H9 (cell line): ENCODE data around the gene TRAF2. TPM values are rescaled to one million over a fixed set of nuclear protein-coding genes. Genes with fewer than 3 reads are reported as not detected.
A peak's percentile ranks its signal among the peaks of the same experiment; 100 is the strongest.

Experiments used
- DNase-seq: peaks from one replicate; pipeline ENCODE4 v3.0.0-alpha.2; 2017
- H2AFZ ChIP-seq: one replicate; pipeline ENCODE4 v1.6.1; 2013; ENCODE audit warnings: mild to moderate bottlenecking, low read length, control low read depth, moderate library complexity
- H2AK5ac ChIP-seq: 2 replicates; pipeline ENCODE4 v1.6.1; 2013; ENCODE audit warnings: low read length, control low read depth, mixed read lengths; ENCODE audit not compliant: insufficient read length
- H2BK120ac ChIP-seq: one replicate; pipeline ENCODE4 v1.6.1; 2013; ENCODE audit warnings: low read depth, mild to moderate bottlenecking, low read length, control low read depth, inconsistent platforms; ENCODE audit not compliant: poor library complexity, severe bottlenecking
- H2BK12ac ChIP-seq: 2 replicates; pipeline ENCODE4 v1.6.1; 2013; ENCODE audit warnings: low read length, control low read depth, mixed read lengths, low read depth; ENCODE audit not compliant: insufficient read length
- H2BK15ac ChIP-seq: 2 replicates; pipeline ENCODE4 v1.6.1; 2013; ENCODE audit warnings: low read depth, low read length, control low read depth
- H2BK20ac ChIP-seq: one replicate; pipeline ENCODE4 v1.6.1; 2013; ENCODE audit warnings: low read depth, mild to moderate bottlenecking, low read length, control low read depth, inconsistent platforms; ENCODE audit not compliant: poor library complexity, severe bottlenecking
- H2BK5ac ChIP-seq: 2 replicates; pipeline ENCODE4 v1.6.1; 2013; ENCODE audit warnings: low read length, control low read depth, mixed read lengths; ENCODE audit not compliant: insufficient read length
- H3K14ac ChIP-seq: 2 replicates; pipeline ENCODE4 v1.6.1; 2013; ENCODE audit warnings: low read length, control low read depth; ENCODE audit not compliant: insufficient read depth
- H3K18ac ChIP-seq: 2 replicates; pipeline ENCODE4 v1.6.1; 2013; ENCODE audit warnings: low read depth, mild to moderate bottlenecking, mixed read lengths, low read length, control low read depth; ENCODE audit not compliant: insufficient read length
- H3K23ac ChIP-seq: 2 replicates; pipeline ENCODE4 v1.6.1; 2013; ENCODE audit warnings: low read length, control low read depth, mixed read lengths, low read depth; ENCODE audit not compliant: insufficient read length
- H3K23me2 ChIP-seq: 2 replicates; pipeline ENCODE4 v1.6.1; 2013; ENCODE audit warnings: low read depth, mild to moderate bottlenecking, mixed read lengths, low read length, control low read depth; ENCODE audit not compliant: insufficient read length, poor library complexity, severe bottlenecking
- H3K27ac ChIP-seq: 2 replicates; pipeline ENCODE4 v1.5.1; 2013; ENCODE audit warnings: low read length, control low read depth, mixed read lengths, low read depth; ENCODE audit not compliant: insufficient read length
- H3K27me3 ChIP-seq: 2 replicates; pipeline ENCODE4 v1.6.1; 2013; ENCODE audit warnings: low read length, control low read depth, inconsistent platforms; ENCODE audit not compliant: insufficient read depth
- H3K4ac ChIP-seq: 2 replicates; pipeline ENCODE4 v1.6.1; 2013; ENCODE audit warnings: low read depth, mild to moderate bottlenecking, control low read depth, inconsistent platforms, low read length, moderate library complexity
- H3K4me1 ChIP-seq: 2 replicates; pipeline ENCODE4 v1.6.1; 2013; ENCODE audit warnings: low read length, control low read depth, inconsistent platforms; ENCODE audit not compliant: insufficient read depth
- H3K4me2 ChIP-seq: 2 replicates; pipeline ENCODE4 v1.6.1; 2013; ENCODE audit warnings: low read length, control low read depth, mixed read lengths; ENCODE audit not compliant: insufficient read length, insufficient read depth
- H3K56ac ChIP-seq: 2 replicates; pipeline ENCODE4 v1.6.1; 2013; ENCODE audit warnings: low read depth, mild to moderate bottlenecking, mixed read lengths, low read length, control low read depth; ENCODE audit not compliant: insufficient read length
- H3K79me1 ChIP-seq: 2 replicates; pipeline ENCODE4 v1.6.1; 2013; ENCODE audit warnings: low read depth, mild to moderate bottlenecking, moderate library complexity, low read length, control low read depth, inconsistent platforms; ENCODE audit not compliant: insufficient read depth, poor library complexity, severe bottlenecking
- H3K79me2 ChIP-seq: 2 replicates; pipeline ENCODE4 v1.6.1; 2013; ENCODE audit warnings: low read length, control low read depth, inconsistent platforms; ENCODE audit not compliant: insufficient read depth
- H3K9ac ChIP-seq: 2 replicates; pipeline ENCODE4 v1.6.1; 2013; ENCODE audit warnings: low read length, control low read depth, mixed read lengths; ENCODE audit not compliant: insufficient read length; ENCODE audit errors: extremely low read depth
- H3K9me3 ChIP-seq: one replicate; pipeline ENCODE4 v1.6.1; 2013; ENCODE audit warnings: low read depth, low read length, inconsistent platforms; ENCODE audit not compliant: control insufficient read depth
- H3T11ph ChIP-seq: one replicate; pipeline ENCODE4 v1.6.1; 2013; ENCODE audit warnings: mild to moderate bottlenecking, low read length, control low read depth, inconsistent platforms
- H4K20me1 ChIP-seq: one replicate; pipeline ENCODE4 v1.6.1; 2013; ENCODE audit not compliant: control insufficient read depth, insufficient read length, insufficient read depth
- H4K5ac ChIP-seq: 2 replicates; pipeline ENCODE4 v1.6.1; 2013; ENCODE audit warnings: low read depth, mild to moderate bottlenecking, mixed read lengths, low read length, control low read depth; ENCODE audit not compliant: insufficient read length
- H4K8ac ChIP-seq: replicated peaks from 2 replicates; pipeline ENCODE4 v1.6.1; 2013; ENCODE audit warnings: low read length, control low read depth, mixed read lengths, low read depth; ENCODE audit not compliant: insufficient read length
- H4K91ac ChIP-seq: 2 replicates; pipeline ENCODE4 v1.6.1; 2013; ENCODE audit warnings: low read depth, mild to moderate bottlenecking, moderate library complexity, mixed read lengths, low read length, control low read depth; ENCODE audit not compliant: insufficient read length
- H3K27ac Mint-ChIP-seq, 3 experiments: 2 replicates in 2 of 3; 3 replicates in 1 of 3; pipeline ENCODE4 v1.8.0; 2020 to 2021; ENCODE audit warnings: mixed read lengths in 3 of 3, mild to moderate bottlenecking in 1 of 3, moderate library complexity in 1 of 3
- H3K27me3 Mint-ChIP-seq: 2 replicates; pipeline ENCODE4 v1.8.0; 2021; ENCODE audit warnings: low read depth, mild to moderate bottlenecking, moderate library complexity, mixed read lengths
- H3K36me3 Mint-ChIP-seq, 3 experiments: 2 replicates in 2 of 3; 3 replicates in 1 of 3; pipeline ENCODE4 v1.8.0; 2020 to 2021; ENCODE audit warnings: low read depth in 3 of 3, mixed read lengths in 3 of 3; ENCODE audit not compliant: insufficient read depth in 1 of 3
- H3K4me1 Mint-ChIP-seq, 2 experiments: 2 replicates each; pipeline ENCODE4 v1.8.0; 2020; ENCODE audit warnings: mixed read lengths in 2 of 2
- H3K4me3 Mint-ChIP-seq, 2 experiments: 2 replicates in 1 of 2; 3 replicates in 1 of 2; pipeline ENCODE4 v1.8.0; 2020 to 2021; ENCODE audit warnings: mild to moderate bottlenecking in 2 of 2, mixed read lengths in 2 of 2, moderate library complexity in 1 of 2
- H3K9me3 Mint-ChIP-seq, 2 experiments: 2 replicates in 1 of 2; 3 replicates in 1 of 2; pipeline ENCODE4 v1.8.0; 2020; ENCODE audit warnings: mild to moderate bottlenecking in 2 of 2, mixed read lengths in 2 of 2, moderate library complexity in 1 of 2
- CTCF ChIP-seq: fragments of 200-600 bp; sonication (generic); conservative IDR thresholded peaks from 3 replicates; pipeline ENCODE4 v1.8.0; 2021; ENCODE audit warnings: antibody characterized with exemption, mild to moderate bottlenecking
- WGBS: extraction: QIAGEN DNeasy Blood & Tissue Kit; methylation state at CpG from one replicate; pipeline ENCODE4 v1.1.7; 2013; ENCODE audit warnings: missing lambda C conversion rate, low lambda C conversion rate, mixed read lengths; ENCODE audit not compliant: insufficient read length; ENCODE audit errors: extremely low coverage; 5-methylcytosine and 5-hydroxymethylcytosine counted together
- total RNA-seq: library from RNA; stranded (reverse); gene quantifications from 2 replicates; pipeline ENCODE4 v1.2.1, GENCODE V29; 2021

TRAF2 gene
- total RNA-seq, 1 experiment from 2014 or later, result 48.8 TPM

GRCh38 chr9:136847826-136848392, 38.4 kb upstream of the TRAF2 start:
- Histone ChIP-seq H2BK20ac (no peak overlapping the region), H3K9me3 (no peaks in the 10 kb centered on the region), H3K4me1 (no peaks in the 10 kb centered on the region), H3K9ac (peak overlapping the region; percentile 49), H3K79me1 (no peaks in the 10 kb centered on the region), H3K4me2 (peak overlapping the region; percentile 78), H3K23me2 (peaks cover 8% of the 10 kb centered on the region), H4K5ac (no peak overlapping the region), H4K8ac (no peak overlapping the region), H2AK5ac (no peak overlapping the region), H2AFZ (no peak overlapping the region), H3K27me3 (no peaks in the 10 kb centered on the region), H3K56ac (no peak overlapping the region), H3K79me2 (no peaks in the 10 kb centered on the region), H2BK15ac (no peak overlapping the region), H4K91ac (no peak overlapping the region), H2BK120ac (no peak overlapping the region), H2BK12ac (no peak overlapping the region), H3K23ac (no peak overlapping the region), H3T11ph (no peak overlapping the region), H3K4ac (no peak overlapping the region), H3K14ac (peak overlapping the region; percentile 25; the same call in 1 of the 2 replicates), H2BK5ac (no peak overlapping the region), H3K18ac (no peak overlapping the region), H3K27ac (no peak overlapping the region), H4K20me1 (no peaks in the 10 kb centered on the region)
- Mint-ChIP-seq H3K27ac (peak overlapping the region in 2 of 3 experiments; percentile 83 to 94; a peak in 4 of 7 replicates), H3K27me3 (peaks cover 2% of the 10 kb centered on the region), H3K36me3 (peaks cover 0 to 12% (median 10%) of the 10 kb centered on the region in 3 experiments; a peak in 4 of 7 replicates), H3K9me3 (no peaks in the 10 kb centered on the region), H3K4me3 (peak overlapping the region; percentile 91 to 93), H3K4me1 (peaks cover 2 to 9% of the 10 kb centered on the region in 2 experiments; a peak in 3 of 4 replicates)
- peak; percentile 84 for DNase-seq
- no peak for TF ChIP-seq CTCF
- no CpG with 5 or more reads among the region's 48 CpGs for WGBS
